H54 (cell line): ENCODE data around the gene FAM13A.

Experiments
- DNase-seq: peaks from one replicate; pipeline ENCODE4 v3.0.0; 2011; ENCODE audit warnings: low spot score, mixed read lengths; ENCODE audit not compliant: insufficient read length
- FAIRE-seq: peaks from 3 replicates; lab custom pipeline; 2011; peaks lifted over from hg19 to GRCh38; lab: Jason Lieb, UNC
- POLR2A ChIP-seq: IDR thresholded peaks from 2 replicates; pipeline ENCODE4 v1.6.1; 2011; ENCODE audit warnings: low read depth, mild to moderate bottlenecking, low read length

Gene FAM13A

GRCh38 chr4:88794087-88794690 lies 262.8 kb downstream of the FAM13A start:
- TF ChIP-seq POLR2A = no peak
- DNase-seq (no peak), FAIRE-seq (no peak)

- DNase-seq = no peak
- no peak for FAIRE-seq
- TF ChIP-seq POLR2A = no peak
These were observed 263.5 kb downstream of the FAM13A start for GRCh38 chr4:88793475-88793874.

GRCh38 chr4:88792821-88793220 lies 264.2 kb downstream of the FAM13A start:
- DNase-seq = no peak

GRCh38 chr4:88792268-88792781 lies 264.7 kb downstream of the FAM13A start:
- TF ChIP-seq POLR2A = no peak
- peak; percentile 2 for DNase-seq
- FAIRE-seq = peak; percentile 58

More at GRCh38 chr4:88792821-88793220, 264.2 kb downstream of the FAM13A start:
- FAIRE-seq = peak; percentile 58
- no peak for TF ChIP-seq POLR2A

GRCh38 chr4:88791274-88791673 lies 265.7 kb downstream of the FAM13A start:
- TF ChIP-seq POLR2A = no peak
- no peak for DNase-seq
- no peak for FAIRE-seq

DNA sequence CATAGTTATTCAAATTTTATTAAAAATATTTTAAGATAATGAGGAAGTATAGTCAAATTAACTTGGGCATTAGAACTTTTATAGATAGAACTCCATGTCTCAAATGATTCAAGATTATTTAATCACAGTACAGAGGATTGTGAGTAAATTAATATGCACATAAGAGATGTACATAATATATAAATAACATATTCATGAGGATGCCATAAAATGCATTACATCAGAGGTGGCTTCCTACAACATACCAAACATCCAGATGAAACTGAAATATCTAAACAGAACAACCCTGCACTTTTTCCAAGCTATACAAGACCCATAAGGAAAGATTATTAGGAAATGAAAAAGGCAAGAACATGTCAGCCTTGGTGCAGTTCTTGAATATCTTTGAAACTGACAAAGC lies 268.1 kb downstream of the FAM13A start:
- no peak for FAIRE-seq
- no peak for DNase-seq
- TF ChIP-seq POLR2A = no peak

- DNase-seq (no peak), FAIRE-seq (no peak)
- TF ChIP-seq POLR2A = no peak
These were observed 268.6 kb downstream of the FAM13A start for GRCh38 chr4:88788424-88788823.

GRCh38 chr4:88786011-88786410 lies 271.0 kb downstream of the FAM13A start:
- no peak for FAIRE-seq
- DNase-seq = no peak
- TF ChIP-seq POLR2A = no peak

GRCh38 chr4:88780389-88780788 lies 276.6 kb downstream of the FAM13A start:
- DNase-seq (no peak), FAIRE-seq (no peak)
- TF ChIP-seq POLR2A = no peak

DNA sequence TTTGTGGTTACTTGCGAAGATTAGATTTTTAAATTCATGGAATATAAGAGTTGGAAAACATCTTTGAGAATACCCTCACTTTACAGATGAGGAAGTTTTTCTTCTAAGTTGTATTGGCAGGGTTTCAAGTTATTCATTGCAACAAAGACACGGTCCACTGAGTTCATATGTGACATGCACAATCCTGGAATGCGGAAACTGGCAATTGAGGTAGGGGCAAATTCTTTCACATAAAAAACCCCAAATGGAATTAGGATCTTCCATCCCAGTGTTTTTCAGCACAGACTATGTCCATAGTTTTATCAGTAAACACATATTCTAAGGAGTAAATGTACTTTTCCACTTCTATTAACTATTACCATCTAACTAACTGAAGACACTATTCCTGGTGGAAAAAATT lies 277.6 kb downstream of the FAM13A start:
- TF ChIP-seq POLR2A = no peak
- DNase-seq (no peak), FAIRE-seq (no peak)

DNA sequence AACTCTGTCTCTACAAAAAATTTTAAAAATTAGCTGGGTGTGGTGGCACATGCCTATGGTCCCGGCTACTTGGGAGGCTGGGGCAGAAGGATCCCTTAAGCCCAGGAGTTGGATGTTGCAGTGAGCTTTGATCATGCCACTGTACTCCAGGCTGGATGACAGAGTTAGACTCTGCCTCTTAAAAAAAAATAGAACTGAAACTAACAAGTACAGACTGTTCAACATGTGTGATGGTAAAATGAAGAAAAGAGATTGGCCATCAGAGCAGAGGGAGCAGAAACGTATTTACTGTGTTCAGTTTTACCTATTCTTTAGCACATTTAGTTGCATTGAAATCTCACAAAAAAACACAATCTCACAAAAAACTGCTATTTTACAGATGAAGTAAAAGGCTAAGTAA lies 281.5 kb downstream of the FAM13A start:
- FAIRE-seq = no peak
- TF ChIP-seq POLR2A = no peak
- no peak for DNase-seq

DNA sequence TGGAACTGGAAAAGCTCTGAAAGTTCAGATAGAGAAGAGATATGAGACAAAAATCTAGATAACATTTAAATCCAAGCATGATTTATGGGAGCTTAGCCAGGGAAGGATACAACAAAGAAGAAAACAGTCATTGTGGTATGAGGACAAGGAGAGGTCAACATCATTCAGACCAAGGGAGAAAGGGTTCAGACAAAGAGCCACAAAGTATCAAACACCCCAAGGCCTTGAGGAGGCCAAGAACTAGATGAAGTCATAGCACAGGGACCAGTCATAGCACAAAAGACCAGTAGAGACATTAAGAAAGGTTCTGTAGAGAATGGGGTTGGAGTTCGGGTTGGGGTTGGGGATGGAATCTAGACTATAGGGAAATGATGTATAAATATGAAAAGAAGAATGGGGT lies 282.0 kb downstream of the FAM13A start:
- no peak for DNase-seq
- FAIRE-seq = no peak
- no peak for TF ChIP-seq POLR2A

- TF ChIP-seq POLR2A = no peak
These were observed 285.0 kb downstream of the FAM13A start for GRCh38 chr4:88771883-88772450.

DNA sequence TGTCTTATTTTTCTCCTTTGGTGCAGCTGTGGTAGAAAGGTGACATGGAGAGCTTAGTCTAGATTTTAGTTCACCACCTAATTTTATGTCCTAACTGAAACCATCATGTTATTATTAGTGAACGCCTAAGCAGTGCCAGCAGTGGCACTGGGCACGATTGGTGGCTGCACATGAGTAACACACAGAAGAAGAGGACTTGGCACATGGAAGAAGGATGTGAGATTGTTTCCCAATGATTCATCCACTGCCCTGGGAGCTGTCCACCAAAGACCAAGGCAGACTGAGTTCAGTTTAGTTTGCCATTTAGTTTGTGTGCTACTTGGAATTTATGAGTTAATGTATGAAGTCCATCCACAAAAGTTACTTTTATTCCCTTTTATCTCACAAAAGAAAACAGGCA lies 291.3 kb downstream of the FAM13A start:
- FAIRE-seq (peak; percentile 97), DNase-seq (peak; percentile 11)
- TF ChIP-seq POLR2A = no peak

More at GRCh38 chr4:88771883-88772450, 285.0 kb downstream of the FAM13A start:
- DNase-seq = no peak
- FAIRE-seq = no peak

DNA sequence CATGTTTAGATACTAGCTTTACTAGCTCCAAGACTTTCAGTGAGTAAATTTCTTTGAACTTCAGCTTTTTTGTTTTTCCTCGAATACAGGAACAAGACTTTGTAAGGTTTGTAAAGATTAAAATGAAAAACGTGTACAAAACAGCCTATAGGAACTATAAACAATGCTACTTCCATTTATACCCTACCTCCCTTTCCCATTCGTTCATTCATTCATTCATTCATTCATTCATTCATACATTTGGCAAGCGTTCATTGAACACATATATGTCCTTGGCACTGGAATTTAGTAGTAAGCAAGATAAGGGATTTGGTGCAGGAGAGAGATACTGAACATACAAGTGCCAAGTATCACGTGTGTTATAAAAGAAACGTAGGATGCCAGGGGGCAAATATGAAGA lies 293.9 kb downstream of the FAM13A start:
- DNase-seq (no peak), FAIRE-seq (no peak)
- TF ChIP-seq POLR2A = no peak
